ENCODE measurements around the gene FOXO6.

Gene FOXO6

DNA sequence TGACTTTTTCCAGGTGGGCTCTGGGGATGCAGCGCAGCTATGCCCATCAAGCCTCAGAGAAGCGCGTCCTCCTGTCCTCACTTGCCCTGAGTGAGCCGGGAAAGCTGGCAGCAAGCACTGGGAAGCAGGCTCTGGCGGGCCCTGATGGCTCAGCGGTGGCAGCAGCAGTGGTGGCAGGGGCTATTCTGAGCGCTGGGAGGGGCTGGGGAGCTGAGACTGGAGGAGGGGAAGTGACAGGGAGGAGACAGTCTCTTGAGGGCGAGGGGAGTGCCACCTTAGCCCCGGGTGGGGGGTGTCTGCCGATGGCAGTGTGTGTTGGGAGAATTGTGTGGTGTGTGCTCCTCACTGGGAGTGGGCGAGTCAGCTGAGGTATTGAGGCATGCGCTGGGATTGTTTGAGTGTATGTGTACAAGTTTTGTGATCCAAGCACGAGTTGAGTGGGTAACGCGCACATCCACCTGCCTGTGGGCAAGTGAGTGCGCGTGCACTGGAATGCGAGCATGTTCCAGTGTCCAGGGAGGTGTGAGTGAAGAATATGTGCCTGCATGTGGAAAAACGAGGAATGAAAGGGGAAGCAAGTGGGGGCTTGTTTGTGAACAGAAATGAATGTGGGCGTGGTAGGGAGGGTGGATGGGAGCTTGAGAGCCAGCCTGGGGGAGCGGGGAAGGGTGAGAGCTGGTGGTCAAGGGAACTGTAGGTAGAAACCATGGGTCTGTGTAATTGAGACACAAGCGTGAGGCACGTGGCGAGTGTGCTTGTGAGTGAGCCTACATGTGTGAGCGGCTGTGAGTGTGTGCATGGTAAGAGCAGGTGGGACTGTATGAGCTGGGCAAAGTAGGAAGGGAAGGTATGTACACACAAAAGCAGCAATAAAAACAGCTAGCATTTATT is 2.9 kb upstream of the FOXO6 start:
- no peak for TF ChIP-seq CTCF (IDR thresholded peaks at IDR 0.05)

DNA sequence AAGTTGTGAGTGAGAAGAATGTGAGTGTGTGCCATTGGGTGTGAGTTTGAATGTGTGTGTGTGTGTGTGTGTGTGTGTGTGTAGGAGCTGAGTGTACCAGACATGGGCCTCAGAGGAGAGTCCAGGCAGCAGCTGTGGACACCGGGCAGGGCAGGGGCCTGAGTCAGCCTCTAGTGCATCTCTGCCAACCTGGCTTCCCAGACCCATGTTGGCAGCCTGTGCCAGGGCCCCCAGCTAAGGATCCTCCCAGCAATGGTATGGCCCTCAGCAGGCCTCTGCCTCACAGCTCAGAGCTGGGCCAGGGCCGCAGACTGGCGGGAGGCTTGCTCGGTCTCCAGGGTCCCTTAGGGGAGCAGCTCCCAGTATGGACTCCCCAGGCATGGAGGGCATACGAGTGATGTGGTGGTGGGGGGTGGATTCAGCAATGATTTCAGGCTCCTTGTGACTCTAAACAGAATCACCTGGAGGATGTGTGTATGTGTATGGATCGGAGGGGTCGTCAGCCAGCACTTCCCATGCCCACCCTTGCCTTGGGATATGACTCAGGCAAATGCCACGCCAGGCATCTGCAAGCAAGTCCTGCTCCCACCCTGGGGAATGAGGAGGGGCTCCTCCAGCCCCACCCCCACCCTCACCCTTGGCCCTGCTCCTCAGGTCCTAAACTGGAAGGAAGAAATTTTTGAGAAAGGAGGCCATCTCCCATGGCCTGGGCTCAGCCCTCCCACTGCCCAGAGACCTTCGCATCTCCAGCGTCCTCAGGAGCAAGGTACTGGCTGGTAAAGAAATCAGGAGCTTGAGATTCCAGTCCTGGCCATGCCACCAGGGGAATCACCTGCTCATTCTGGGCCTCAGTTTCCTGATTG is 1.8 kb upstream of the FOXO6 start:
- TF ChIP-seq CTCF (IDR thresholded peaks at IDR 0.05): no peak

GRCh38 chr1:41360074-41360785 is 1.0 kb upstream of the FOXO6 start:
- TF ChIP-seq CTCF (IDR thresholded peaks at IDR 0.05): no peak

DNA sequence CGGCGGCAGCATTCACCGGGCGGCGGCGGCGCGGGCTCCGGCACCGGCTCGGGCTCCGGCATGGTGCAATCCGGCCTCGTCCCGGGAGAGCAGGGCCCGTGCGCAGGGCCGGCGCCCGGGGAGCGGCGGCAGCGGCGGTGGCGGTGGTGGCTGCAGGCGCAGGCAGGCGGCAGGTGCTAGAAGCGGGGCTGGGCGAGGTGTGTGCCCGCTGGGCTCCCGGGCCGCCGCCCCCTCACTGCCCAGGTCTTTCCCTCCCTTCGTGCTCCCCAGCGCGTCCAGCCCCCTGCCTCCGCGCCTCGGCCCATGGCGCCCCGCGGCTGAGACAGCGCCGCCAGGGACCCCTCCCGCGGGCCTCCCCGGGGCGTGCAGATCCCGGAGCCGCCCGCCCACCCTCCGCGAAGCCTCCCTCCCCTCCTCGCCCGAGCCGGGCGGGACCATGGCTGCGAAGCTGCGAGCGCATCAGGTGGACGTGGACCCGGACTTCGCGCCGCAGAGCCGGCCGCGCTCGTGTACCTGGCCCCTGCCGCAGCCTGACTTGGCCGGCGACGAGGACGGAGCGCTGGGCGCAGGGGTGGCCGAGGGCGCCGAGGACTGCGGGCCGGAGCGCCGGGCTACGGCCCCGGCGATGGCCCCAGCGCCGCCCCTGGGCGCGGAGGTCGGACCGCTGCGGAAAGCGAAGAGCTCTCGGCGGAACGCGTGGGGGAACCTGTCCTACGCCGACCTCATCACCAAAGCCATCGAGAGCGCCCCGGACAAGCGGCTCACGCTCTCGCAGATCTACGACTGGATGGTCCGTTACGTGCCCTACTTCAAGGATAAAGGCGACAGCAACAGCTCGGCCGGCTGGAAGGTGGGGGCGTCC is 492 bp downstream of the FOXO6 start:
- no peak for TF ChIP-seq CTCF (IDR thresholded peaks at IDR 0.05)

GRCh38 chr1:41362357-41362721 is 1.1 kb downstream of the FOXO6 start:
- no peak for TF ChIP-seq CTCF (IDR thresholded peaks at IDR 0.05)

- TF ChIP-seq CTCF (IDR thresholded peaks at IDR 0.05): no peak
Observed at GRCh38 chr1:41362749-41363590, 1.7 kb downstream of the FOXO6 start.
